Trophoblast cell (in vitro differentiated cells and primary cell): ENCODE results near the gene ATAD3C.

Experiments
- DNase-seq, 2 donors: peaks; one replicate each; pipeline ENCODE4 v3.0.0-alpha.2; 2016
- H2AFZ ChIP-seq: 2 replicates; pipeline ENCODE4 v1.6.1; 2013; ENCODE audit warnings: low read length, moderate library complexity, mild to moderate bottlenecking; ENCODE audit not compliant: insufficient read depth, poor library complexity
- H2AK5ac ChIP-seq: 2 replicates; pipeline ENCODE4 v1.6.1; 2013; ENCODE audit warnings: mild to moderate bottlenecking, low read length
- H2BK120ac ChIP-seq: 2 replicates; pipeline ENCODE4 v1.6.1; 2013; ENCODE audit warnings: low read length, mild to moderate bottlenecking, moderate library complexity; ENCODE audit not compliant: insufficient read depth, poor library complexity
- H2BK12ac ChIP-seq: 2 replicates; pipeline ENCODE4 v1.6.1; 2013; ENCODE audit warnings: mild to moderate bottlenecking, low read length, moderate library complexity
- H2BK5ac ChIP-seq: 2 replicates; pipeline ENCODE4 v1.6.1; 2013; ENCODE audit warnings: low read length, low read depth, moderate library complexity, mild to moderate bottlenecking; ENCODE audit not compliant: poor library complexity
- H3K14ac ChIP-seq: 2 replicates; pipeline ENCODE4 v1.6.1; 2013; ENCODE audit warnings: mild to moderate bottlenecking, low read length
- H3K18ac ChIP-seq: 2 replicates; pipeline ENCODE4 v1.6.1; 2013; ENCODE audit warnings: mild to moderate bottlenecking, low read length
- H3K23ac ChIP-seq: 2 replicates; pipeline ENCODE4 v1.6.1; 2013; ENCODE audit warnings: low read length
- H3K27ac ChIP-seq: 2 replicates; pipeline ENCODE4 v1.5.1; 2013; ENCODE audit warnings: low read depth, mild to moderate bottlenecking, inconsistent platforms, low read length, moderate library complexity
- H3K27me3 ChIP-seq: 2 replicates; pipeline ENCODE4 v1.6.1; 2013; ENCODE audit warnings: inconsistent platforms, mild to moderate bottlenecking, low read length, moderate library complexity; ENCODE audit not compliant: insufficient read depth
- H3K36me3 ChIP-seq, 2 experiments: 1 replicate in 1 of 2; 2 replicates in 1 of 2; pipeline ENCODE4 v1.6.1; 2013; ENCODE audit warnings: low read length in 2 of 2, mild to moderate bottlenecking in 2 of 2, moderate library complexity in 1 of 2; ENCODE audit not compliant: insufficient read depth in 2 of 2, control insufficient read depth in 1 of 2
- H3K4ac ChIP-seq: 2 replicates; pipeline ENCODE4 v1.6.1; 2013; ENCODE audit warnings: low read depth, mild to moderate bottlenecking, low read length, moderate library complexity
- H3K4me1 ChIP-seq, 2 experiments: 1 replicate in 1 of 2; 2 replicates in 1 of 2; pipeline ENCODE4 v1.6.1; 2013; ENCODE audit warnings: low read length in 2 of 2, mild to moderate bottlenecking in 2 of 2, moderate library complexity in 1 of 2; ENCODE audit not compliant: insufficient read depth in 2 of 2, control insufficient read depth in 1 of 2
- H3K4me2 ChIP-seq: 2 replicates; pipeline ENCODE4 v1.6.1; 2013; ENCODE audit warnings: inconsistent platforms, mild to moderate bottlenecking, low read length, moderate library complexity
- H3K4me3 ChIP-seq: 2 replicates; pipeline ENCODE4 v1.5.1; 2013; ENCODE audit warnings: mild to moderate bottlenecking, low read depth, low read length, inconsistent platforms
- H3K79me1 ChIP-seq: one replicate; pipeline ENCODE4 v1.6.1; 2013; ENCODE audit warnings: low read length
- H3K79me2 ChIP-seq: 2 replicates; pipeline ENCODE4 v1.6.1; 2013; ENCODE audit warnings: low read length, mild to moderate bottlenecking; ENCODE audit not compliant: control insufficient read depth, insufficient read depth, poor library complexity
- H3K9ac ChIP-seq: 2 replicates; pipeline ENCODE4 v1.6.1; 2013; ENCODE audit warnings: mild to moderate bottlenecking, low read length
- H3K9me3 ChIP-seq: 2 replicates; pipeline ENCODE4 v1.6.1; 2013; ENCODE audit warnings: low read depth, mild to moderate bottlenecking, control low read depth, inconsistent platforms, low read length; ENCODE audit not compliant: insufficient read depth
- H4K12ac ChIP-seq: 2 replicates; pipeline ENCODE4 v1.6.1; 2013; ENCODE audit warnings: low read depth, mild to moderate bottlenecking, low read length, moderate library complexity
- H4K8ac ChIP-seq: 2 replicates; pipeline ENCODE4 v1.6.1; 2013; ENCODE audit warnings: low read depth, mild to moderate bottlenecking, low read length, moderate library complexity
- H4K91ac ChIP-seq: one replicate; pipeline ENCODE4 v1.6.1; 2013; ENCODE audit warnings: low read depth, mild to moderate bottlenecking, low read length, moderate library complexity
- WGBS: extraction: QIAGEN DNeasy Blood & Tissue Kit; methylation state at CpG from one replicate; pipeline ENCODE4 v1.1.7; 2013; ENCODE audit warnings: missing lambda C conversion rate; ENCODE audit not compliant: insufficient read length, insufficient coverage; ENCODE audit errors: extremely low coverage; 5-methylcytosine and 5-hydroxymethylcytosine counted together

The ATAD3C gene

GRCh38 chr1:1489231-1489630 is 39.7 kb downstream of the ATAD3C start:
- H2AFZ ChIP-seq = no peak overlapping the region
- no peaks in the 10 kb centered on the region for H3K79me2 ChIP-seq
- no peak overlapping the region for H3K23ac ChIP-seq
- WGBS = no CpG with 5 or more reads among the region's 16 CpGs
- no peak overlapping the region for H2BK5ac ChIP-seq
- no peaks in the 10 kb centered on the region for H3K79me1 ChIP-seq
- H4K8ac ChIP-seq = no peak overlapping the region
- H4K91ac ChIP-seq = no peak overlapping the region
- no peak overlapping the region for H4K12ac ChIP-seq
- H3K4me1 ChIP-seq = no peaks in the 10 kb centered on the region
- no peak overlapping the region for H3K4ac ChIP-seq
- peaks cover 9% of the 10 kb centered on the region for H3K9me3 ChIP-seq
- H3K27ac ChIP-seq = no peak overlapping the region
- H2BK120ac ChIP-seq = no peak overlapping the region
- H3K27me3 ChIP-seq = no peaks in the 10 kb centered on the region
- no peak overlapping the region for H3K18ac ChIP-seq
- H3K14ac ChIP-seq = no peak overlapping the region
- no peak overlapping the region for H3K4me2 ChIP-seq
- no peak overlapping the region for H2BK12ac ChIP-seq
- H3K36me3 ChIP-seq = peaks cover 70 to 71% of the 10 kb centered on the region in 2 experiments
- DNase-seq = no peak
- H2AK5ac ChIP-seq = no peak overlapping the region
- H3K4me3 ChIP-seq = no peak overlapping the region
- H3K9ac ChIP-seq = no peak overlapping the region

- Histone ChIP-seq H3K18ac (no peak overlapping the region), H4K12ac (no peak overlapping the region), H3K14ac (no peak overlapping the region), H3K4me2 (no peak overlapping the region), H3K36me3 (peaks cover 71% of the 10 kb centered on the region in 2 experiments), H2AFZ (no peak overlapping the region), H3K4me3 (no peak overlapping the region), H3K9me3 (peaks cover 9% of the 10 kb centered on the region), H4K8ac (no peak overlapping the region), H2BK12ac (no peak overlapping the region), H3K9ac (no peak overlapping the region), H3K4ac (no peak overlapping the region), H2BK5ac (no peak overlapping the region), H2AK5ac (no peak overlapping the region), H4K91ac (no peak overlapping the region), H3K23ac (no peak overlapping the region), H3K79me1 (no peaks in the 10 kb centered on the region), H3K27me3 (no peaks in the 10 kb centered on the region), H3K79me2 (no peaks in the 10 kb centered on the region), H3K4me1 (no peaks in the 10 kb centered on the region), H2BK120ac (no peak overlapping the region), H3K27ac (no peak overlapping the region)
- DNase-seq = no peak
- WGBS = no CpG with 5 or more reads among the region's 19 CpGs
Measured at GRCh38 chr1:1489861-1490260, 40.4 kb downstream of the ATAD3C start.

GRCh38 chr1:1490633-1491230 is 41.2 kb downstream of the ATAD3C start:
- Histone ChIP-seq H3K9ac (no peak overlapping the region), H4K12ac (no peak overlapping the region)
- DNase-seq = no peak

GRCh38 chr1:1491601-1492000 is 42.1 kb downstream of the ATAD3C start:
- H2AK5ac ChIP-seq = no peak overlapping the region
- no CpG with 5 or more reads among the region's 10 CpGs for whole genome bisulfite sequencing
- DNase-seq = no peak
- peaks cover 9% of the 10 kb centered on the region for H3K9me3 ChIP-seq
- peaks cover 73 to 75% of the 10 kb centered on the region in 2 experiments for H3K36me3 ChIP-seq
- H3K9ac ChIP-seq = no peak overlapping the region
- H3K79me1 ChIP-seq = no peaks in the 10 kb centered on the region
- H4K8ac ChIP-seq = no peak overlapping the region
- no peaks in the 10 kb centered on the region for H3K79me2 ChIP-seq
- no peak overlapping the region for H2BK5ac ChIP-seq
- H3K18ac ChIP-seq = no peak overlapping the region
- H3K4ac ChIP-seq = no peak overlapping the region
- no peak overlapping the region for H2AFZ ChIP-seq
- no peak overlapping the region for H3K4me3 ChIP-seq
- H2BK120ac ChIP-seq = no peak overlapping the region
- no peaks in the 10 kb centered on the region for H3K4me1 ChIP-seq
- H3K14ac ChIP-seq = no peak overlapping the region
- H4K12ac ChIP-seq = no peak overlapping the region
- H3K4me2 ChIP-seq = no peak overlapping the region
- no peak overlapping the region for H4K91ac ChIP-seq
- H3K27ac ChIP-seq = no peak overlapping the region
- H3K23ac ChIP-seq = no peak overlapping the region
- no peak overlapping the region for H2BK12ac ChIP-seq
- H3K27me3 ChIP-seq = no peaks in the 10 kb centered on the region

More at GRCh38 chr1:1490633-1491230, 41.2 kb downstream of the ATAD3C start:
- Histone ChIP-seq H3K4me3 (no peak overlapping the region), H2BK120ac (no peak overlapping the region), H3K4me2 (no peak overlapping the region), H2AK5ac (no peak overlapping the region), H3K27me3 (no peaks in the 10 kb centered on the region), H3K23ac (no peak overlapping the region), H2AFZ (no peak overlapping the region), H3K36me3 (peaks cover 73 to 76% of the 10 kb centered on the region in 2 experiments), H3K79me1 (no peaks in the 10 kb centered on the region), H3K14ac (no peak overlapping the region), H3K18ac (no peak overlapping the region), H3K27ac (no peak overlapping the region), H4K8ac (no peak overlapping the region), H3K4me1 (no peaks in the 10 kb centered on the region), H3K4ac (no peak overlapping the region), H4K91ac (no peak overlapping the region), H2BK5ac (no peak overlapping the region), H2BK12ac (no peak overlapping the region), H3K9me3 (peaks cover 9% of the 10 kb centered on the region), H3K79me2 (no peaks in the 10 kb centered on the region)
- WGBS = no CpG with 5 or more reads among the region's 25 CpGs
